RWPE1 (cell line): Measurements from ENCODE around the gene CD200R1.

ENCODE experiments used
- CTCF ChIA-PET: fragments of 350-600 bp; sonication (Branson Sonifier 250); formaldehyde crosslinking; extraction: SDS; loops from one replicate; lab custom pipeline; 2021; lab: Yijun Ruan, JAX
- POLR2A ChIA-PET: fragments of 400-600 bp; formaldehyde crosslinking; extraction: SDS; loops from one replicate; lab custom pipeline; 2020; ENCODE audit warnings: antibody characterized with exemption; ENCODE audit not compliant: low non-redundant PET; lab: Yijun Ruan, JAX
- DNase-seq: peaks from one replicate; pipeline ENCODE4 v3.0.0; 2012; ENCODE audit warnings: low spot score
- H3K27ac ChIP-seq: fragments of 450-650 bp; 2 replicates; pipeline ENCODE4 v1.5.1; 2017
- CTCF ChIP-seq: fragments of 450-650 bp; conservative IDR thresholded peaks from 2 replicates; pipeline ENCODE4 v1.5.1; 2017; ENCODE audit warnings: low read depth, mild to moderate bottlenecking

Gene CD200R1

DNA sequence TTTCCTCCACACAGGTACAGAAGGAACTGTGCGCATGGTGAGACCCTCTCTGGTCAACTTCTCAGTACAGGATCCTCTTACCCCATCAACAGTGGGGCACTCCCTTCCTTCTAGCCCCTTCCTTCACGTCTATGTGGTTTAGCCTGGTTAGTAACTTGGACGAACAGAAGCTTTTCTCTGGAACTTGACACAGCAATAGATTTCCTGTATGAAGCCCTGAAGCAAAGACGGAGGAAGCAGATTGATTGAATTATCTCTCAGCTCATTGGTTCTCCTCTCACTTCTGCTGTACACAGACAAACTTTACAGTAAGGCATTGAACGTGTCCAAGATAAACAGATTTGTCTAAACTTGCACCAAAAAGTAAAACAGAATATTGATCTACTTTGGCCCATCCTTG, at the start of gene CD200R1:
CD200R1 (minus strand) TSS at position 210 of the 400 bp plus-strand sequence. CDS start 246 bp downstream, outside the sequence.
- no peak for TF ChIP-seq CTCF
- CTCF ChIA-PET, result interaction anchor here (1.1 kb wide), 1 partner anchor 240 kb away, joined by 3 read pairs; no protein-coding TSS in a partner anchor
- no peak within 1 kb of the TSS for H3K27ac ChIP-seq
- DNase-seq, result no peak
- POLR2A ChIA-PET, result no interaction called here

DNA sequence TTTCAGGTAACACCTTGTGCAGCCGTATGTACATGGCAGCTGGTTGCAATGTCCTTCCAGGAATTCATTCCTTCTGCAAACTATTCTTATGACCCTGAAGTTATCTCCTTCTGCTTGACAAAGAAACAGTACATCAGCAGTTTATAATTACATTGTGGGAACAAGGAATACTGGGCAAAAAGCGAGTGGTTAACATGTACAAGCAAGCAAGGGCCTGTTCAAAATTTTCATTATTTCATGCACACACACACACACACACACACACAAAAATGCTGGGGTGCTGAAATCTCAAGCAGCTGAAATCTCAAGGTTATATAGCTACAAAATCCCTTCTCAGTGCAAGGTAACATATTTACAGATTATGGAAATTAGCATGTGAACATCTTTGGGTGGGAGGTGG, 46.6 kb upstream of the CD200R1 start:
- DNase-seq, result no peak
- ChIA-PET CTCF (interaction anchor here (0.6 to 0.7 kb wide), 3 partner anchors 55 to 547 kb away, joined by 3 read pairs; no protein-coding TSS in a partner anchor), POLR2A (no interaction called here)
- TF ChIP-seq CTCF, result no peak
- no peak overlapping the region for H3K27ac ChIP-seq

GRCh38 chr3:113019182-113020137, 44.6 kb upstream of the CD200R1 start:
- TF ChIP-seq CTCF, result no peak
- POLR2A ChIA-PET, result interaction anchor here (0.6 to 0.7 kb wide), 2 partner anchors 28 to 397 kb away, joined by 3 to 7 read pairs; partner anchors contain the start of gene GTPBP8

GRCh38 chr3:113018536-113019181, 43.8 kb upstream of the CD200R1 start:
- peak; percentile 11 for DNase-seq
- peak overlapping the region; percentile 93 for H3K27ac ChIP-seq
- POLR2A ChIA-PET, result interaction anchor here (0.7 kb wide), 1 partner anchor 28 kb away, joined by 3 read pairs; the partner anchor contains the start of gene GTPBP8
- CTCF ChIA-PET, result interaction anchor here (0.7 kb wide), 1 partner anchor 86 kb away, joined by 3 read pairs; no protein-coding TSS in a partner anchor
- TF ChIP-seq CTCF, result no peak

More at GRCh38 chr3:113019182-113020137, 44.6 kb upstream of the CD200R1 start:
- H3K27ac ChIP-seq, result peak overlapping the region; percentile 93
- DNase-seq, result peak; percentile 92
- CTCF ChIA-PET, result interaction anchor here (0.5 kb wide), 1 partner anchor 407 kb away, joined by 3 read pairs; no protein-coding TSS in a partner anchor

DNA sequence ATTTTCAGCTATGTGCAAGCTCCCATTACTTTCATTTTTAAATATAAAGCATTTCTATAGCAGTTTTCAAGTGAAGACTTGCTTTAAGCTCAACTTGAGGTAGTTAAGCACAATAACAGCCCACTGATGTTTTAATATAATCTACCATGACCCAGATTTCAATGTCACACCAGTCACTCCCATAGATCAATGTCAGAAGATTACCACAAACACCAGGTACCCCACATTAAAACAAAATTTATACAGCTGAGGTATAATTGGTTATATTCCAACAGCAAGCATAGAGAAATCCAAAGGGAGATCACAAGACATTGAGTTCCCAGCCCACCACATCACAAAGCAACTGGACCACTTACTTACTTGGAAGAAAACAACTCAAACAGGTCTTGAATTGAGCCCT, 38.7 kb upstream of the CD200R1 start:
- ChIA-PET POLR2A (no interaction called here), CTCF (no interaction called here)
- no peak for DNase-seq
- no peak overlapping the region for H3K27ac ChIP-seq
- TF ChIP-seq CTCF, result no peak

DNA sequence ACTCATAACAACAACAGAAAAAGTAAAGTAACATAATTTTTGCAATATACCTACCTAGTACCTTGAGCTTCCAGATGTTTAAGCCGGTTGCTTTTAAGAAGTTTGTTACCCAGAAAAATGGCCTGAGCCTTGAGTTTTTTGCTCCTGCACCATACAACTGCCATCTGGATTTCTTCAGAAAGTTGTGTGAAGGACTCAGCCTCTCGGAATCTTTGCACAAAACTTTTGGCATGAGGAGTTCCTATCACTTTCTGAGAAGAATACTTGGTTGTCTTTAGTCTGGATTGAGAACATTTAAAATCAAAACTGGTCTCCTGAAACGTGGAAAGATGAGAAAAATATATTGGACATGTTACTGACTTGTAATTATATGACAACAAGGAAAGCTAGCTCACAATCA, 33.2 kb upstream of the CD200R1 start:
- no peak overlapping the region for H3K27ac ChIP-seq
- no peak for TF ChIP-seq CTCF
- no peak for DNase-seq
- ChIA-PET POLR2A (interaction anchor here (1.3 kb wide), 1 partner anchor 17 kb away, joined by 4 read pairs; the partner anchor contains the start of gene GTPBP8), CTCF (no interaction called here)
